PC-3 (cell line): ENCODE results near the gene BIN2.

Experiments used
- EZH2 ChIP-seq: fragments of 300-600 bp; sonication (generic); IDR thresholded peaks from one replicate; pipeline ENCODE4 v1.6.1; 2017; ENCODE audit warnings: antibody characterized with exemption, mild to moderate bottlenecking, low read length; ENCODE audit not compliant: unreplicated experiment
- TF ChIP-seq, protein P1 (sequence below): fragments of 300-600 bp; sonication (generic); conservative IDR thresholded peaks from 2 replicates; pipeline ENCODE4 v1.5.1; 2017; ENCODE audit warnings: antibody characterized with exemption, low read depth, mild to moderate bottlenecking, low read length

DNA sequence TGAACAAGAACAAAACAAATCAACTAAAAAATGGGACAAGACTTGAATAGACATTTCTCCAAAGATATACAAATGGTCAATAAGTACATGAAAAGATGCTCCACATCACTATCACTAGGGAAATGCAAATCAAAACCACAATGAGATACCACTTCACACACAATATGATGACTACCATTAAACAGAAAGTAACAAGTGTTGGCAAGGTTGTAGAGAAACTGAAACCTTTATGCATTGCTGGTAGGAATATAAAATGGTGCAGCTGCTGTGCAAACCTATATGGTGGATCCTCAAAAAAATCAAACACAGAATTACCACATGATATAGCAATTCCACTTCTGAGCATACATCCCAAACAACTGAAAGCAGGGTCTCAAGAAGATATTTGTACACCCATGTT is 59.0 kb downstream of the BIN2 start:
- no peak for TF ChIP-seq EZH2
- TF ChIP-seq, protein P1, sequence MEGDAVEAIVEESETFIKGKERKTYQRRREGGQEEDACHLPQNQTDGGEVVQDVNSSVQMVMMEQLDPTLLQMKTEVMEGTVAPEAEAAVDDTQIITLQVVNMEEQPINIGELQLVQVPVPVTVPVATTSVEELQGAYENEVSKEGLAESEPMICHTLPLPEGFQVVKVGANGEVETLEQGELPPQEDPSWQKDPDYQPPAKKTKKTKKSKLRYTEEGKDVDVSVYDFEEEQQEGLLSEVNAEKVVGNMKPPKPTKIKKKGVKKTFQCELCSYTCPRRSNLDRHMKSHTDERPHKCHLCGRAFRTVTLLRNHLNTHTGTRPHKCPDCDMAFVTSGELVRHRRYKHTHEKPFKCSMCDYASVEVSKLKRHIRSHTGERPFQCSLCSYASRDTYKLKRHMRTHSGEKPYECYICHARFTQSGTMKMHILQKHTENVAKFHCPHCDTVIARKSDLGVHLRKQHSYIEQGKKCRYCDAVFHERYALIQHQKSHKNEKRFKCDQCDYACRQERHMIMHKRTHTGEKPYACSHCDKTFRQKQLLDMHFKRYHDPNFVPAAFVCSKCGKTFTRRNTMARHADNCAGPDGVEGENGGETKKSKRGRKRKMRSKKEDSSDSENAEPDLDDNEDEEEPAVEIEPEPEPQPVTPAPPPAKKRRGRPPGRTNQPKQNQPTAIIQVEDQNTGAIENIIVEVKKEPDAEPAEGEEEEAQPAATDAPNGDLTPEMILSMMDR: no peak
